K562 (cell line): Measurements from ENCODE around the gene MYLK4. TPM values are rescaled to one million over a fixed set of nuclear protein-coding genes. Genes with fewer than 3 reads are reported as not detected.

ENCODE experiments used
- ATAC-seq: fragments of 200-7000 bp; cut with Tn5 transposase; 3 replicates; pipeline ENCODE4 v1.9.1; 2020; ENCODE audit warnings: moderate library complexity
- BruUV-seq: library from RNA; stranded (reverse); fragments of 400-500 nt; replicated peaks from 2 replicates; lab custom pipeline; 2021; lab: Mats Ljungman, UMichigan
- CTCF ChIA-PET: fragments of 300-600 bp; formaldehyde crosslinking; extraction: SDS; loops from one replicate; lab custom pipeline; 2021; ENCODE audit warnings: low intra/inter-chr PET ratio; lab: Yijun Ruan, JAX
- POLR2A ChIA-PET: fragments of 300-600, 350-650 bp; sonication (Branson Sonifier 250); formaldehyde crosslinking; extraction: SDS; loops from one replicate; lab custom pipeline; 2021; ENCODE audit warnings: antibody characterized with exemption, inconsistent platforms; lab: Yijun Ruan, JAX
- DNase-seq, 4 experiments: peaks; one replicate each; pipeline versions ENCODE4 v3.0.0 to v3.0.0-alpha.2; 2011 to 2018; ENCODE audit warnings: low spot score in 3 of 4, mixed read lengths in 3 of 4; ENCODE audit errors: extremely low read depth in 1 of 4
- FAIRE-seq: peaks from 2 replicates; lab custom pipeline; 2011; peaks lifted over from hg19 to GRCh38; lab: Jason Lieb, UNC
- H2AFZ ChIP-seq: 2 replicates; pipeline ENCODE4 v1.6.0; 2011; ENCODE audit warnings: low read depth, low read length, control low read depth, inconsistent platforms
- H3K27ac ChIP-seq: fragments of 200-600 bp; 3 replicates; pipeline ENCODE4 v1.8.0; 2011; ENCODE audit warnings: low read depth, mild to moderate bottlenecking, control low read depth, inconsistent platforms, low read length, moderate library complexity, mixed read lengths; ENCODE audit errors: extremely low read depth
- H3K27me3 ChIP-seq, 2 experiments: fragments of 300-600 bp in 1 of 2; 2 replicates in 1 of 2; 3 replicates in 1 of 2; pipeline versions ENCODE4 v1.6.0 to v1.8.0; 2011; ENCODE audit warnings: inconsistent platforms in 2 of 2, low read length in 2 of 2, mild to moderate bottlenecking in 1 of 2, mixed read lengths in 1 of 2, moderate library complexity in 1 of 2; ENCODE audit not compliant: control insufficient read depth in 2 of 2, insufficient read depth in 2 of 2
- H3K36me3 ChIP-seq: fragments of 300-600 bp; 3 replicates; pipeline ENCODE4 v1.8.0; 2011; ENCODE audit warnings: mild to moderate bottlenecking, low read length, inconsistent platforms; ENCODE audit not compliant: control insufficient read depth, insufficient read depth
- H3K4me1 ChIP-seq, 2 experiments: fragments of 200-600 bp in 1 of 2; replicated peaks in 1 of 2; 2 replicates in 1 of 2; 3 replicates in 1 of 2; pipeline versions ENCODE4 v1.5.1 to v1.8.0; 2011; ENCODE audit warnings: inconsistent platforms in 2 of 2, low read length in 2 of 2, mild to moderate bottlenecking in 1 of 2, mixed read lengths in 1 of 2, moderate library complexity in 1 of 2; ENCODE audit not compliant: control insufficient read depth in 2 of 2, insufficient read depth in 2 of 2
- H3K4me2 ChIP-seq: 2 replicates; pipeline ENCODE4 v1.6.1; 2011; ENCODE audit warnings: low read length, control low read depth, inconsistent platforms, mixed read lengths; ENCODE audit not compliant: insufficient read depth
- H3K4me3 ChIP-seq: fragments of 200-600 bp; sonication (generic), shearing (Covaris generic); 2 replicates; pipeline ENCODE4 v1.5.1; 2016; ENCODE audit warnings: control low read depth, inconsistent platforms
- H3K79me2 ChIP-seq: fragments of 200-600 bp; 3 replicates; pipeline ENCODE4 v1.8.0; 2011; ENCODE audit warnings: low read length, inconsistent platforms; ENCODE audit not compliant: control insufficient read depth, insufficient read depth
- H3K9ac ChIP-seq, 2 experiments: 2 replicates each; pipeline versions ENCODE4 v1.6.0 to v1.6.1; 2011; ENCODE audit warnings: low read depth in 2 of 2, low read length in 2 of 2, control low read depth in 1 of 2, inconsistent platforms in 1 of 2, mild to moderate bottlenecking in 1 of 2, mixed read lengths in 1 of 2; ENCODE audit not compliant: insufficient read depth in 1 of 2
- H3K9me1 ChIP-seq: one replicate; pipeline ENCODE4 v1.6.0; 2011; ENCODE audit warnings: inconsistent platforms, mild to moderate bottlenecking, low read length, moderate library complexity; ENCODE audit not compliant: control insufficient read depth, insufficient read depth
- H3K9me3 ChIP-seq: replicated peaks from 2 replicates; pipeline ENCODE4 v1.5.1; 2011; ENCODE audit warnings: low read depth, low read length, inconsistent platforms; ENCODE audit not compliant: control insufficient read depth, insufficient read depth
- H4K20me1 ChIP-seq: replicated peaks from 2 replicates; pipeline ENCODE4 v1.6.1; 2011; ENCODE audit warnings: low read length, inconsistent platforms, mixed read lengths; ENCODE audit not compliant: control insufficient read depth, insufficient read depth
- DIDO1 ChIP-seq: fragments of 450-650 bp; IDR thresholded peaks from 2 replicates; pipeline ENCODE4 v1.6.1; 2016; ENCODE audit warnings: low read depth, missing biosample characterization, missing genetic modification characterization
- EGR1 ChIP-seq: fragments of 450-650 bp; conservative IDR thresholded peaks from 2 replicates; pipeline ENCODE4 v1.6.1; 2017; ENCODE audit warnings: mild to moderate bottlenecking
- EP300 ChIP-seq: IDR thresholded peaks from 2 replicates; pipeline ENCODE4 v1.6.1; 2012; ENCODE audit warnings: low read length, improper control_type of control experiment
- NFRKB ChIP-seq: fragments of 450-650 bp; IDR thresholded peaks from 2 replicates; pipeline ENCODE4 v1.6.1; 2016; ENCODE audit warnings: low read depth
- NR2C2 ChIP-seq, 2 experiments: fragments of 200-800 bp in 1 of 2; sonication (Bioruptor generic) in 1 of 2; sonication (generic) in 1 of 2; formaldehyde crosslinking in 1 of 2; IDR thresholded peaks; 2 replicates each; pipeline versions ENCODE4 v1.6.1 to v1.8.0; 2016 to 2022; ENCODE audit warnings: mild to moderate bottlenecking in 1 of 2, missing compliant biosample characterization in 1 of 2, missing genetic modification characterization in 1 of 2, missing genetic modification reagents in 1 of 2
- RBBP5 ChIP-seq: fragments of 200-600 bp; sonication (generic); IDR thresholded peaks from 2 replicates; pipeline ENCODE4 v1.6.1; 2012; ENCODE audit warnings: borderline replicate concordance, mild to moderate bottlenecking, low read length, control low read depth, inconsistent platforms; ENCODE audit not compliant: insufficient read depth, poor library complexity, severe bottlenecking
- U2AF1 ChIP-seq: fragments of 200-400 bp; formaldehyde crosslinking; optimal IDR thresholded peaks from 2 replicates; pipeline ENCODE3; 2017; ENCODE audit warnings: mild to moderate bottlenecking, low read depth, low read length, moderate library complexity
- WGBS: fragments of 100-300 bp; shearing (Covaris generic); methylation state at CpG from one replicate; pipeline ENCODE4 v1.1.6; 2016; ENCODE audit warnings: low coverage, mixed read lengths; ENCODE audit not compliant: insufficient coverage; ENCODE audit errors: missing lambda C conversion rate; 5-methylcytosine and 5-hydroxymethylcytosine counted together
- in situ Hi-C: fragments of 300-500 bp; cut with MboI; formaldehyde crosslinking; loops from 4 replicates; pipeline ENCODE4 v1.15.0; 2018; ENCODE audit warnings: inconsistent platforms, mixed read lengths
- intact Hi-C: fragments of 100-400 bp; cut with micrococcal nuclease; formaldehyde crosslinking; loops from 2 replicates; pipeline ENCODE4 v1.14.2; 2022
- polyA plus RNA-seq, 8 experiments: library from polyadenylated mRNA; depleted of rRNA in 4 of 8; stranded (reverse) in 5 of 8; unstranded in 3 of 8; fragments of >200 nt; fragmentation: Nextera tagmentation in 2 of 8; fragmentation: Illumina TruSeq in 1 of 8; extraction: Ambion mirVana in 2 of 8; extraction: Trizol in 1 of 8; gene quantifications; 2 replicates each; pipeline versions ENCODE4 v1.2.1 to v1.2.3, GENCODE V29; 2011 to 2014; ENCODE audit warnings: inconsistent platforms in 1 of 8, missing spikeins in 1 of 8
- total RNA-seq, 7 experiments: library from RNA; depleted of rRNA in 6 of 7; stranded (reverse); fragments of >200 nt in 6 of 7; fragmentation: Illumina TruSeq in 2 of 7; extraction: Trizol in 2 of 7; gene quantifications; 2 replicates each; pipeline versions ENCODE4 v1.2.1 to v1.2.3, GENCODE V29; 2011 to 2021; ENCODE audit warnings: low replicate concordance in 1 of 7
- TF ChIP-seq, protein P1 (sequence below): sonication (generic); formaldehyde crosslinking; IDR thresholded peaks from 2 replicates; pipeline ENCODE4 v1.8.1; 2023; ENCODE audit warnings: mild to moderate bottlenecking, missing genetic modification reagents
- TF ChIP-seq, protein P2 (sequence below): fragments of 450-650 bp; IDR thresholded peaks from 2 replicates; pipeline ENCODE4 v1.6.1; 2016; ENCODE audit warnings: borderline replicate concordance
- TF ChIP-seq, protein P3 (sequence below): sonication (generic); formaldehyde crosslinking; IDR thresholded peaks from 2 replicates; pipeline ENCODE4 v1.8.1; 2023; ENCODE audit warnings: missing genetic modification reagents, mild to moderate bottlenecking, borderline replicate concordance

Gene MYLK4
- total and polyA plus RNA-seq, 9 of the 15 experiments (the other 6 are each of a cell fraction or from before 2014, with no cell fraction given), result 0.01 to 0.15 (median 0.06) TPM

DNA sequence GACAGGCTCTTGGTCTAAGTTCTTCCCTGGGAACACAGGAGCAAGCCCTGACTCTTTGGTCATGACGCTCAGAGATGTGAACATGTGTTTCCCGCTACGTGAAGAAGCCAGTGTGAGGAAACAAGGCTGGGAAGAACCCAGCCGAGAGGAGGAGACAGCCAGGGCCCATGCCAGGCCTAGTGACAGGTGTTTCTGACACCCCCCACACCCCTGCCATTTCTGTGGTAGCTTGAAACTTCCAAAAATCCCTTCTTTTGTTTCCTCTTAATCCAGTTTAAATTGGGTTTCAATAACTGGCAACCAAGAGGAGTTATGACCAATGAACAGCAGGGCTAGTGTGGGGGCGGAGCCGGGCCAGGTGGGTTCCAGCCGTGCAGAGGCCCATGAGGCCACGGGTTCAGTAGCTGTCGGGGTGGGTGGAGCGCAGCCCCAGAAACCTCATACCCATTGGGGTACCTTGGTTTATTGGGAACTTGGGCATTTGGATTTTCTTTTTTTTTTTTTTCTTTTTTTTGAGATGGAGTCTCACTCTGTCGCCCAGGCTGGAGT, 47.9 kb upstream of the MYLK4 start:
- FAIRE-seq (no peak), DNase-seq (peak in 2 of 4 experiments; percentile 36 to 41), ATAC-seq (peak; percentile 60)
- Histone ChIP-seq H2AFZ (peak overlapping the region; percentile 15), H3K36me3 (no peaks in the 10 kb centered on the region), H3K27me3 (no peaks in the 10 kb centered on the region), H3K79me2 (no peaks in the 10 kb centered on the region), H3K9ac (peak overlapping the region in 1 of 2 experiments; percentile 67; a peak in 2 of 4 replicates), H3K9me1 (no peaks in the 10 kb centered on the region), H4K20me1 (no peaks in the 10 kb centered on the region), H3K27ac (no peak overlapping the region), H3K4me1 (peaks cover 13 to 17% of the 10 kb centered on the region in 2 experiments), H3K9me3 (0 out of 2 replicates have a peak, but pooled peaks cover 4% of the 10 kb centered on the region), H3K4me3 (no peak overlapping the region), H3K4me2 (no peak overlapping the region)
- intact Hi-C loops (no loop called here), in situ Hi-C loops (no loop called here)
- 66% methylated on average over 10 of the region's 11 CpGs for WGBS
- BruUV-seq, result no TSS peak
- CTCF ChIA-PET, result interaction anchor here (0.6 kb wide), 1 partner anchor 175 kb away, joined by 3 read pairs; no protein-coding TSS in a partner anchor
- POLR2A ChIA-PET, result interaction anchor here (0.7 to 1.9 kb wide), 3 partner anchors 16 to 116 kb away, joined by 3 to 7 read pairs (median 4); partner anchors contain the start of gene SERPINB1
- no peak for TF ChIP-seq EP300
- TF ChIP-seq, protein P1, sequence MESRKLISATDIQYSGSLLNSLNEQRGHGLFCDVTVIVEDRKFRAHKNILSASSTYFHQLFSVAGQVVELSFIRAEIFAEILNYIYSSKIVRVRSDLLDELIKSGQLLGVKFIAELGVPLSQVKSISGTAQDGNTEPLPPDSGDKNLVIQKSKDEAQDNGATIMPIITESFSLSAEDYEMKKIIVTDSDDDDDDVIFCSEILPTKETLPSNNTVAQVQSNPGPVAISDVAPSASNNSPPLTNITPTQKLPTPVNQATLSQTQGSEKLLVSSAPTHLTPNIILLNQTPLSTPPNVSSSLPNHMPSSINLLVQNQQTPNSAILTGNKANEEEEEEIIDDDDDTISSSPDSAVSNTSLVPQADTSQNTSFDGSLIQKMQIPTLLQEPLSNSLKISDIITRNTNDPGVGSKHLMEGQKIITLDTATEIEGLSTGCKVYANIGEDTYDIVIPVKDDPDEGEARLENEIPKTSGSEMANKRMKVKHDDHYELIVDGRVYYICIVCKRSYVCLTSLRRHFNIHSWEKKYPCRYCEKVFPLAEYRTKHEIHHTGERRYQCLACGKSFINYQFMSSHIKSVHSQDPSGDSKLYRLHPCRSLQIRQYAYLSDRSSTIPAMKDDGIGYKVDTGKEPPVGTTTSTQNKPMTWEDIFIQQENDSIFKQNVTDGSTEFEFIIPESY (CRISPR knock-in tag), result peak; percentile 73; the same call in 1 of the 2 replicates
- TF ChIP-seq NR2C2 (CRISPR knock-in tag; IDR thresholded peaks at IDR 0.05), result no peak
- TF ChIP-seq NR2C2 (tag; IDR thresholded peaks at IDR 0.05), result no peak
- TF ChIP-seq DIDO1 (tag), result no peak
- TF ChIP-seq U2AF1, result no peak
- peak; percentile 76 for TF ChIP-seq EGR1
- TF ChIP-seq, protein P2, sequence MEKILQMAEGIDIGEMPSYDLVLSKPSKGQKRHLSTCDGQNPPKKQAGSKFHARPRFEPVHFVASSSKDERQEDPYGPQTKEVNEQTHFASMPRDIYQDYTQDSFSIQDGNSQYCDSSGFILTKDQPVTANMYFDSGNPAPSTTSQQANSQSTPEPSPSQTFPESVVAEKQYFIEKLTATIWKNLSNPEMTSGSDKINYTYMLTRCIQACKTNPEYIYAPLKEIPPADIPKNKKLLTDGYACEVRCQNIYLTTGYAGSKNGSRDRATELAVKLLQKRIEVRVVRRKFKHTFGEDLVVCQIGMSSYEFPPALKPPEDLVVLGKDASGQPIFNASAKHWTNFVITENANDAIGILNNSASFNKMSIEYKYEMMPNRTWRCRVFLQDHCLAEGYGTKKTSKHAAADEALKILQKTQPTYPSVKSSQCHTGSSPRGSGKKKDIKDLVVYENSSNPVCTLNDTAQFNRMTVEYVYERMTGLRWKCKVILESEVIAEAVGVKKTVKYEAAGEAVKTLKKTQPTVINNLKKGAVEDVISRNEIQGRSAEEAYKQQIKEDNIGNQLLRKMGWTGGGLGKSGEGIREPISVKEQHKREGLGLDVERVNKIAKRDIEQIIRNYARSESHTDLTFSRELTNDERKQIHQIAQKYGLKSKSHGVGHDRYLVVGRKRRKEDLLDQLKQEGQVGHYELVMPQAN, result no peak
- TF ChIP-seq RBBP5, result no peak
- TF ChIP-seq NFRKB, result no peak
- TF ChIP-seq, protein P3, sequence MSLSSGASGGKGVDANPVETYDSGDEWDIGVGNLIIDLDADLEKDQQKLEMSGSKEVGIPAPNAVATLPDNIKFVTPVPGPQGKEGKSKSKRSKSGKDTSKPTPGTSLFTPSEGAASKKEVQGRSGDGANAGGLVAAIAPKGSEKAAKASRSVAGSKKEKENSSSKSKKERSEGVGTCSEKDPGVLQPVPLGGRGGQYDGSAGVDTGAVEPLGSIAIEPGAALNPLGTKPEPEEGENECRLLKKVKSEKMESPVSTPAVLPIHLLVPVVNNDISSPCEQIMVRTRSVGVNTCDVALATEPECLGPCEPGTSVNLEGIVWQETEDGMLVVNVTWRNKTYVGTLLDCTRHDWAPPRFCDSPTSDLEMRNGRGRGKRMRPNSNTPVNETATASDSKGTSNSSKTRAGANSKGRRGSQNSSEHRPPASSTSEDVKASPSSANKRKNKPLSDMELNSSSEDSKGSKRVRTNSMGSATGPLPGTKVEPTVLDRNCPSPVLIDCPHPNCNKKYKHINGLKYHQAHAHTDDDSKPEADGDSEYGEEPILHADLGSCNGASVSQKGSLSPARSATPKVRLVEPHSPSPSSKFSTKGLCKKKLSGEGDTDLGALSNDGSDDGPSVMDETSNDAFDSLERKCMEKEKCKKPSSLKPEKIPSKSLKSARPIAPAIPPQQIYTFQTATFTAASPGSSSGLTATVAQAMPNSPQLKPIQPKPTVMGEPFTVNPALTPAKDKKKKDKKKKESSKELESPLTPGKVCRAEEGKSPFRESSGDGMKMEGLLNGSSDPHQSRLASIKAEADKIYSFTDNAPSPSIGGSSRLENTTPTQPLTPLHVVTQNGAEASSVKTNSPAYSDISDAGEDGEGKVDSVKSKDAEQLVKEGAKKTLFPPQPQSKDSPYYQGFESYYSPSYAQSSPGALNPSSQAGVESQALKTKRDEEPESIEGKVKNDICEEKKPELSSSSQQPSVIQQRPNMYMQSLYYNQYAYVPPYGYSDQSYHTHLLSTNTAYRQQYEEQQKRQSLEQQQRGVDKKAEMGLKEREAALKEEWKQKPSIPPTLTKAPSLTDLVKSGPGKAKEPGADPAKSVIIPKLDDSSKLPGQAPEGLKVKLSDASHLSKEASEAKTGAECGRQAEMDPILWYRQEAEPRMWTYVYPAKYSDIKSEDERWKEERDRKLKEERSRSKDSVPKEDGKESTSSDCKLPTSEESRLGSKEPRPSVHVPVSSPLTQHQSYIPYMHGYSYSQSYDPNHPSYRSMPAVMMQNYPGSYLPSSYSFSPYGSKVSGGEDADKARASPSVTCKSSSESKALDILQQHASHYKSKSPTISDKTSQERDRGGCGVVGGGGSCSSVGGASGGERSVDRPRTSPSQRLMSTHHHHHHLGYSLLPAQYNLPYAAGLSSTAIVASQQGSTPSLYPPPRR, result no peak
